Hypothalamus (tissue), 51 donors: ENCODE measurements around the gene RPL7A.
A peak's percentile ranks its signal among the peaks of the same experiment; 100 is the strongest.
"Not testable (repeated sequence)": the region's sequence is repeated elsewhere in the genome, so short reads cannot be mapped to it uniquely, and the experiment has no call there.

Experiments
- DNase-seq, 51 donors: peaks; one replicate each; lab custom pipeline; 2025; lab: John Stamatoyannopoulos, UW

RPL7A gene

DNA sequence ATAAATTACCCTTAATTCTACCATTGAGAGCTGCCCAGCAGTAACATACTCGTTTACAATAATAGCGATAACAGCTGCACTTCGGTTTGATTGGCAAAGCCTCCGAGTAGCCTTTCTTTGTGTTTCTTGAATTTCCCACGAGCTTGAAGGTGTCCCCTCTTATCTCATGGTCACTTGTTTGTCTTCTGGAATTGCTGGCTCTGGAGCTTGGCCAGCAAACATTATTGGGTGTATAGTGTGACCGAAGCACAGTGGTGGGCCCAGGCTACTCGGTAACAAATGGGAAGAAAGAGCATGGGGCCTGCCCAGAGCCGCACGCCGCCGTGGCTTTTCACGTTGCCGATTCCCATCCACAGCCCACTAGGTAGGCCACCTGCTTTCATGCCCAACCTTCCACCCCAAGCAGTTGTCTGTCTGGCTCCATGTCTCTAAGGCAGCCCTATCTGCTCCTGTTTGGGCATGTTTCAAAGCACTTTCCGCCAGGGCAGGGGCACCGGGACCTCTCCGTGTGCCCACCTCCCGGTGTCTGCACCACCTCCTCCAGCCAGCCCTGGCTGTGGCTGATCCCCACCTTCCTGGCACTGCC is 36.8 kb downstream of the RPL7A start:
- DNase-seq: no peak

DNA sequence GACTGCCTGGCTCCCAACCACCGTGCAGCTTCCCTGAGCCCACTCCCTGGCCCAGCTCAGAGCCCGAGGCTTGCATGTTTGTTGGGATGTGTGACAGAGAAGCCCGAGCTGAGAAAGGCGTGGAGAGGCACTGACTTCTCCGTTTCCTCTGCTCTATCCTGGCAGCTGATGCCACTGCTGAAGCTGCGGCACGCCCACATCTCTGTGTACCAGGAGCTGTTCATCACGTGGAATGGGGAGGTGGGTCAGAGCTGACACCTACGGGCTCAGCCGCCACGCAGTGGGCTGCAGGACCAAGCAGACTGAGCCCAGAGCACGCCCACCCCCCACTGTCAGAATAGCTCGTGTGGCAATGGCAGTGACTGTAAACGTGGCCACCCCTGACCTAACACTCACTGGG is 37.4 kb downstream of the RPL7A start:
- DNase-seq: peak in 1 of 51 donors; percentile 46

GRCh38 chr9:133386338-133386737 is 38.3 kb downstream of the RPL7A start:
- no peak for DNase-seq

DNA sequence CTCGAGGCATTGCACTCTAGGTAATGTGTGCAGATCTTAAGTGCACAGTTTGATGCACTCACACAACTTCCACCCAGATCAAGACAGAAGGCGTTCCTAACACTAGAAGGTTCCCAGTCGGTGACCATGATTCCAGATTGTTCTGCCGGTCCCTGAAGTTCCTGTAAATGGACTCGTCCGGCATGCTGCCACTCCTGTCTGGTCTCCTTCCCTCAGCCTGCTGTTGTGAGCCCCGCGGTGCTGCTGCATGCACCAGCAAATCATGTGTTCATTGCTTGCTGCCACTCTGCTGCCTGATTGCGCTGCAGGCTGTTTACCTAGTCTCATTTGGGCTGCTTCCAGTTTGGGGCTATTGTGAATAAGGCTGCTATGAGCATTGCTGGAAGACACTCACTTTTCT is 39.7 kb downstream of the RPL7A start:
- DNase-seq: no peak

DNA sequence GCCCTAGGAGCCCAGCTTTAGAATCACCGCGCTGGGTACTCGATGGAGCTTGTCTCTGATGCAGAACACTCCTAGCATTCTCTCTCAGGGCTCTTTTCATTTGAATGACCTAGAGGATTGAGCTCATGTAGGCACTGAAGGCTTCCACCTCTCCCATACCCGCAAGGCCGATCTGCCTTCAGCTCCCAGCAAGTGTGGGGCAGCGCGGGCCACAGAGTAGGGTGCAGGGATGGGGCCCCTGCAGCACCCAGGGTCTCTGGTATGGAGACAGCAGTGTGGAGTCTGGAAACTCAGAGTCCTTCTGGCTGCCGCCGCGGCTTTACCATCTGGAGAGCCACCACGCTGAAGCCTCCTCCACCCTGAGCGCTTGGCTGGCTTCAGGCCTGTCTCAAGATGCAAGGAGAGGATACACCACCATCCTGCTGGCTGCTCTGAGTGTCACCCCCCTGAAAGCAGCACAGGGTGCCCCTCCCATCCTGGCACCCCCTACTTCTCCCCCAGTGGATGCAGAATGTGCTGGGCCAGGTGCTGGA is 41.1 kb downstream of the RPL7A start:
- DNase-seq: no peak

DNA sequence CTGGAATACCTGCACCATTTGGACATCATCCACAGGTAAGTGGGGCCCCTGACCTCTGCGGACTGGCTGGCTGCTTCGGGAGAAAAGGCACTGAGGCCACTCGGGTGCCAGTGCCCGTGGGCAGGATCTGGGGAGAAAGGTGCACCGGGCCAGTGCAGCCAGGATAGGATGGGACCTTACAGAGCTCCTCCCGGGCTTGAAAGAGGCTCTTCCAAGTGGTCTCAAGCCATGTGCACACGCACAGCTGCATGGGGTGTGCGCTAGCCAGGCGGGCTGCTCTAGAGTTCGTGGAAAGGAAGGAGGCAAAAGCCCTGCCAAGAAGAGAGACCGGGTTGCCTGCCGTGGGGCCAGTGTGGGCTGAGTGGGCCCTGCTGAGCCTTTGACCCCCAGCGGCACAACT is 41.5 kb downstream of the RPL7A start:
- DNase-seq: no peak

DNA sequence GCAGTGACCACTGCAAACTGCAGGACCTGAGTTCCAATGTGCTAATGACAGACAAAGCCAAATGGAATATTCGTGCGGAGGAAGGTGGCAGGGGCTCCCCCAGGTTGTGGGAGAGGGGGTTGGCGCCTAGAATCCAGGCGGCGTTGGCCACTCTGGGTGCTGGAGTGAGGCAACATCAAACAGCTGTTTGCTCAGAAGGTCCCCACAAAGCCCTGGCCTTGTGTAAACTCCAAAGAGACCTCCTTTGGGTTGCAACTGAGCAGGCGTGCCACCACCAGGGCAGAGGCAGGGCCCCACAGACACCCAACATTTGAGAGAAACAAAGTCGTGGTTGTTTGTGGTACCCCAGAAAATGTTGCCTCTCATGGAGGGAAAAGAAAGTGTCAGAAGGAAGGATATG is 42.7 kb downstream of the RPL7A start:
- DNase-seq: no peak

- DNase-seq: not testable (repeated sequence)
These were observed 43.4 kb downstream of the RPL7A start for GRCh38 chr9:133391449-133391848.

- DNase-seq: not testable (repeated sequence)
These were observed 44.3 kb downstream of the RPL7A start for GRCh38 chr9:133392308-133392707.

DNA sequence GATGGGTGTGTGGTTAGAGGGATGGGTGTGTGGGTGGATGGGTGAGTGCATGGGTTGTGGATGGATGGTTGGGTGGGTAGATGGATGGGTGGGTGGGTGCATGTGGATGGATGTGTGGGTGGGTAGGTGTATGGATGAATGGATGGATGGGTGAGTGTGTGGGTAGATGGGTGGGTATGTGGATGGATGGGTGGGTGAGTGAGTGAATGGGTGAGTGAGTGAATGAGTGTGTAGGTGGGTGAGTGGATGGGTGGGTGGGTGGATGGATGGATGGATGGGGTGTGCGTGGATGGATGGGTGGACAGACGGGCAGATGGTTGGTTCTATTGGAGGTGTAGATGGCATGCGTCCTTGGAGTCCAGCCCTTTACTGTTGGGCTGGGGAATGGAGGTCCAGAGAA is 45.4 kb downstream of the RPL7A start:
- no peak for DNase-seq

GRCh38 chr9:133394687-133395271 is 46.8 kb downstream of the RPL7A start:
- DNase-seq: no peak

DNA sequence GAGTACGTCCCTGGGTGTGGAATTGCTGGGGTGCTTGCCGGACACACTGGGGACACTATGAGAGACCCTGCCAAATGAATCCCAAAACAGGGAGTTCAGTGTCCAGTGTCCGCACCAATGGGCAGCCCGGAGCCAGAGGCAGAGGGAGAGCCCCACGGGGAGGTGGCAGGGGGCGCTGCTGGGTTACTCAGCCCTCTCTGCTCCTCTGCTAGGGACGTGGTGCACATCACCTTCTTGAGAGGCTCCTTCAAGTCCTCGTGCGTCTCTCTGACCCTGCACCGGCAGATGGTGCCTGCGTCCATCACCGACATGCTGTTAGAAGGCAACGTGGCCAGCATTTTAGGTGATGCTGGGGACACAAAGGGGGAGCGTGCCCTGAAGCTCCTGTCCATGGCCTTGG is 48.9 kb downstream of the RPL7A start:
- peak in 2 of 51 donors; percentile 7 to 23 for DNase-seq

DNA sequence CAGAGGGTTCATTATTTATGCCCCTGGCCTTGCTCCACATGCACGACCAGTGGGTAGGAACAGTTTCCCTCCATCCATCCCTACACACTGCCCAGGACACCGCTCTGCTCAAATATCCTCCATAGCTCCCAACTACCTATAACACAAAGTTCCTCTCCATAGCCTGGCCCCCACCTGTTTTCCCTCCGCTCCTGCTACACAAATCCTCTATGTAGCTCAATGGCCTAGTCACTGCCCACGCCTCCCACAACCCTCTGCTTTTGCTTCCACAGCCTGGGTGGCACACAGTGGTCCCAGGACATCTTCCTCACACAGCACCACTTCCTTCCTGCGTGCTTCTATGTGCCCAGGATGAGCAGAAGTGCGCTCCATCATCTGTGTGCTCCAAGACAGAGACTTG is 49.4 kb downstream of the RPL7A start:
- DNase-seq: no peak

DNA sequence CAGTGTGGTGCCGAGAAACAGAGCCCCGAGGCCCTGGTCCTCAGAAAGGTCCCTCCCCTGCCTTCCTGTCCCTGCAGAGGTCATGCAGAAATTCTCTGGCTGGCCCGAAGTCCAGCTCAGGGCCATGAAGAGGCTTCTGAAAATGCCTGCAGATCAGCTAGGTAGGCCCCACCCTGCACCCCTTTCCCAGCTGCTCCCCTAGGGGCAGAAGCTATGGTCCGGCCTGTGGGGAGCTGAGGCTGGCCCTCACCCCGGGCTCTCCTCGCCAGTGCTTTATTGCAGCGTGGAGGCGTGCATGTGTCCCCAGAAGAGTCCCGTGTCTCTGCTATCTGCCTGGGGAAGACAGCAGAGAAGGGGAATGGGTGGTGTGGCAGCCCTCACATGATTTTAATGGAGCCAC is 49.9 kb downstream of the RPL7A start:
- no peak for DNase-seq

- DNase-seq: no peak
These were observed 52.3 kb downstream of the RPL7A start for GRCh38 chr9:133400292-133400691.
